Stimulated activated effector memory CD8-positive, alpha-beta T cell treated with anti-CD3 and anti-CD28 coated beads, Interleukin-12 subunit alpha, Interleukin-12 subunit beta, amount 100 ng/mL, for 72 hours (primary cell): ENCODE data around the gene HDAC6.
A peak's percentile ranks its signal among the peaks of the same experiment; 100 is the strongest.
"Not testable (repeated sequence)": the region's sequence is repeated elsewhere in the genome, so short reads cannot be mapped to it uniquely, and the experiment has no call there.

Source experiments
- ATAC-seq: fragments of 150-1000 bp; cut with Tn5 transposase; 2 replicates; pipeline ENCODE4 v1.10.0; 2021
- DNase-seq, 2 donors: peaks; one replicate each; pipeline ENCODE4 v3.0.0; 2021 to 2022; ENCODE audit warnings: low spot score in 2 of 2
- H3K27ac Mint-ChIP-seq: one replicate; pipeline ENCODE4 v1.8.0; 2022; ENCODE audit warnings: mild to moderate bottlenecking, mixed read lengths
- H3K36me3 Mint-ChIP-seq: one replicate; pipeline ENCODE4 v1.8.0; 2022; ENCODE audit warnings: mild to moderate bottlenecking, mixed read lengths
- H3K4me1 Mint-ChIP-seq: one replicate; pipeline ENCODE4 v1.8.0; 2022; ENCODE audit warnings: mixed read lengths
- H3K4me3 Mint-ChIP-seq: one replicate; pipeline ENCODE4 v1.8.0; 2022; ENCODE audit warnings: mild to moderate bottlenecking, mixed read lengths
- H3K9me3 Mint-ChIP-seq: one replicate; pipeline ENCODE4 v1.8.0; 2022; ENCODE audit warnings: mixed read lengths

HDAC6 gene

DNA sequence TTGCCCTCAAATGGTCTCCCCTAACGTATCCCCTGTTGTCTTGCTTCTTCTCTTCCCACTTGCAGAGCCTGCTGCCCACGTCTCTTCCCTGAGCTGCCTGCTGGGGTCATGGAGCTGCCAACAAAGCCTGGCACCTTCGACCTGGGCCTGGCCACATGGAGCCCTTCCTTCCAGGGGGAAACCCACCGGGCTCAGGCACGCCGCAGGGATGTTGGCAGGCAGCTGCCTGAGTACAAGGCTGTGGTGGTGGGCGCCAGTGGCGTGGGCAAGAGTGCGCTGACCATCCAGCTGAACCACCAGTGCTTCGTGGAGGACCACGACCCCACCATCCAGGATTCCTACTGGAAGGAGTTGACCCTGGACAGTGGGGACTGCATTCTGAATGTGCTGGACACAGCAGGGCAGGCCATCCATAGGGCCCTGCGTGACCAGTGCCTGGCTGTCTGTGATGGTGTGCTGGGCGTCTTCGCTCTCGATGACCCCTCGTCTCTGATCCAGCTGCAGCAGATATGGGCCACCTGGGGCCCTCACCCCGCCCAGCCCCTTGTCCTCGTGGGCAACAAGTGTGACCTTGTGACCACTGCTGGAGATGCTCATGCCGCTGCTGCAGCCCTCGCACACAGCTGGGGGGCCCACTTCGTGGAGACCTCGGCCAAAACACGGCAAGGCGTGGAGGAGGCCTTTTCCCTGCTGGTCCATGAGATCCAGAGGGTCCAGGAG is 27.3 kb downstream of the HDAC6 start:
- Mint-ChIP-seq H3K4me3 (no peak overlapping the region), H3K36me3 (peaks cover 6% of the 10 kb centered on the region), H3K9me3 (no peaks in the 10 kb centered on the region), H3K4me1 (peaks cover 11% of the 10 kb centered on the region), H3K27ac (no peak overlapping the region)
- DNase-seq, result no peak
- ATAC-seq, result no peak

- no peak overlapping the region for H3K27ac Mint-ChIP-seq
- no peak overlapping the region for H3K4me3 Mint-ChIP-seq
- no peak for ATAC-seq
- no peaks in the 10 kb centered on the region for H3K9me3 Mint-ChIP-seq
- DNase-seq, result no peak
- H3K4me1 Mint-ChIP-seq, result peaks cover 20% of the 10 kb centered on the region
- H3K36me3 Mint-ChIP-seq, result no peaks in the 10 kb centered on the region
Measured at GRCh38 chrX:48831136-48831908, 29.5 kb downstream of the HDAC6 start.

- peaks cover 20% of the 10 kb centered on the region for H3K4me1 Mint-ChIP-seq
Measured at GRCh38 chrX:48831909-48832291, 30.0 kb downstream of the HDAC6 start.

GRCh38 chrX:48833542-48834138 is 31.8 kb downstream of the HDAC6 start:
- no peak overlapping the region for H3K4me3 Mint-ChIP-seq
- DNase-seq, result no peak
- no peaks in the 10 kb centered on the region for H3K36me3 Mint-ChIP-seq
- no peak for ATAC-seq
- peaks cover 14% of the 10 kb centered on the region for H3K4me1 Mint-ChIP-seq
- no peaks in the 10 kb centered on the region for H3K9me3 Mint-ChIP-seq
- no peak overlapping the region for H3K27ac Mint-ChIP-seq

More at GRCh38 chrX:48831909-48832291, 30.0 kb downstream of the HDAC6 start:
- Mint-ChIP-seq H3K36me3 (no peaks in the 10 kb centered on the region), H3K9me3 (no peaks in the 10 kb centered on the region), H3K4me3 (no peak overlapping the region), H3K27ac (no peak overlapping the region)
- ATAC-seq (no peak), DNase-seq (no peak)

- no peak for DNase-seq
Measured at GRCh38 chrX:48834383-48834709, 32.5 kb downstream of the HDAC6 start.

GRCh38 chrX:48835524-48836329 is 33.9 kb downstream of the HDAC6 start, which contains the start of gene PCSK1N:
Gene PCSK1N, minus strand, starts transcription at chrX:48835610. Its CDS starts 78 bp downstream, at chrX:48835532.
- no peaks in the 10 kb centered on the region for H3K36me3 Mint-ChIP-seq
- H3K4me3 Mint-ChIP-seq, result peak within 1 kb of the TSS; percentile 66
- no peak within 1 kb of the TSS for H3K27ac Mint-ChIP-seq
- ATAC-seq (no peak), DNase-seq (no peak)
- H3K4me1 Mint-ChIP-seq, result peaks cover 14% of the 10 kb centered on the region
- no peaks in the 10 kb centered on the region for H3K9me3 Mint-ChIP-seq

More at GRCh38 chrX:48834383-48834709, 32.5 kb downstream of the HDAC6 start:
- peak overlapping the region; percentile 66 for H3K4me3 Mint-ChIP-seq
- no peak overlapping the region for H3K27ac Mint-ChIP-seq
- ATAC-seq, result no peak
- no peaks in the 10 kb centered on the region for H3K36me3 Mint-ChIP-seq
- H3K4me1 Mint-ChIP-seq, result peaks cover 14% of the 10 kb centered on the region
- H3K9me3 Mint-ChIP-seq, result no peaks in the 10 kb centered on the region

- Mint-ChIP-seq H3K4me1 (peaks cover 4% of the 10 kb centered on the region), H3K9me3 (no peaks in the 10 kb centered on the region), H3K36me3 (no peaks in the 10 kb centered on the region), H3K4me3 (no peak overlapping the region), H3K27ac (no peak overlapping the region)
- no peak for DNase-seq
- ATAC-seq, result no peak
Measured at GRCh38 chrX:48839686-48840085, 37.8 kb downstream of the HDAC6 start.

DNA sequence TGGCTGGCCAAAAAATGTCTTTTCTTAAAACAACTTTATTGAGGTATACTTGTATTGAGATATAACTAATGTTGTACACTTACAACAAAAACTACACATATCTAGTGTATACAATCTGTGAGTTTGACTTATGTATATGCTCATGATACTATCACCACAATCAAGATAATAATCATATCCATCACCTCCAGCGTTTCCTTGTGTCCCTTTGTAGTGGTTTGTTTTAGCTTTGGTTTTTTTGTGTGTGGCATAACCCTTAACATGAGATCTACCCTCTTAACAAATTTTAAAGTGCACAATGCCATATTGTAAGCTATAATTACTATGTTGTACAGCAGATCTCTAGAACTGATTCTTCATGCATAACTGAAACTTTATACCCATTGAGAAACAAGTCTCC is 47.0 kb downstream of the HDAC6 start:
- no peak overlapping the region for H3K4me3 Mint-ChIP-seq
- ATAC-seq, result no peak
- H3K9me3 Mint-ChIP-seq, result no peaks in the 10 kb centered on the region
- peaks cover 5% of the 10 kb centered on the region for H3K4me1 Mint-ChIP-seq
- H3K27ac Mint-ChIP-seq, result no peak overlapping the region
- no peak for DNase-seq
- H3K36me3 Mint-ChIP-seq, result no peaks in the 10 kb centered on the region

DNA sequence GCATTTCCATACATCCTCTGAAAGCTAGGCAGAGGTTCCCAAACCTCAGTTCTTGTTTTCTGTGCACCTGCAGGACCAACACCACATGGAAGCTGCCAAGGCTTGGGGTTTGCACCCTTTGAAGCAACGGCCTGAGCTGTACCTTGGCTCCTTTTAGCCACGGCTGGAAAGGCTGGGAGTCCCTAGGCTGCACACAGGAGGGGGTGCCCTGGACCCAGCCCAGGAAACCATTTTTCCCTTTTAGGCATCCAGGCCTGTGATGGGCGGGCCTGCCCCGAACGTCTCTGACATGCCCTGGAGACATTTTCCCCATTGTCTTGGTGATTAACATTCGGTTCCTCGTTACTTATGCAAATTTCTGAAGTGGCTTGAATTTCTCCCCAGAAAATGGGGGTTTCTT is 51.0 kb downstream of the HDAC6 start:
- ATAC-seq (no peak), DNase-seq (no peak)
- Mint-ChIP-seq H3K4me1 (peaks cover 15% of the 10 kb centered on the region), H3K4me3 (no peak overlapping the region), H3K36me3 (no peaks in the 10 kb centered on the region), H3K27ac (no peak overlapping the region), H3K9me3 (no peaks in the 10 kb centered on the region)

DNA sequence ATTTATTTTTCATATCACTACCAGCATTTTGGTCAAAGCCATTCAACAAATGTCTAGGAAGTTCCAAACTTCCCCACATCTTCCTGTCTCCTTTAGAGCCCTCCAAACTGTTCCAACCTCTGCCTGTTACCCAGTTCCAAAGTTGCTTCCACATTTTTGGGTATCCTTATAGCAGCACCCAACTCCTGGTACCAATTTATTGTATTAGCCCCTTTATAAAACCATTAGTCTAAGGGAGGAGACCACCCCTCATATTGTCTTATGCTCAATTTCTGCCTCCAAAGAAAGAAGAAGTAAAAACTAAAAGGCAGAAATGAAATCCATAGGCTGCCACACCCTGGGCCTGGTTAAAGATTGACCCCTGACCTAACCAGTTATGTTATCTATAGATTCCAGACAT is 51.6 kb downstream of the HDAC6 start:
- H3K4me3 Mint-ChIP-seq, DNase-seq, H3K27ac Mint-ChIP-seq, H3K36me3 Mint-ChIP-seq, ATAC-seq, H3K9me3 Mint-ChIP-seq: not testable (repeated sequence)
- peaks cover 15% of the 10 kb centered on the region for H3K4me1 Mint-ChIP-seq

DNA sequence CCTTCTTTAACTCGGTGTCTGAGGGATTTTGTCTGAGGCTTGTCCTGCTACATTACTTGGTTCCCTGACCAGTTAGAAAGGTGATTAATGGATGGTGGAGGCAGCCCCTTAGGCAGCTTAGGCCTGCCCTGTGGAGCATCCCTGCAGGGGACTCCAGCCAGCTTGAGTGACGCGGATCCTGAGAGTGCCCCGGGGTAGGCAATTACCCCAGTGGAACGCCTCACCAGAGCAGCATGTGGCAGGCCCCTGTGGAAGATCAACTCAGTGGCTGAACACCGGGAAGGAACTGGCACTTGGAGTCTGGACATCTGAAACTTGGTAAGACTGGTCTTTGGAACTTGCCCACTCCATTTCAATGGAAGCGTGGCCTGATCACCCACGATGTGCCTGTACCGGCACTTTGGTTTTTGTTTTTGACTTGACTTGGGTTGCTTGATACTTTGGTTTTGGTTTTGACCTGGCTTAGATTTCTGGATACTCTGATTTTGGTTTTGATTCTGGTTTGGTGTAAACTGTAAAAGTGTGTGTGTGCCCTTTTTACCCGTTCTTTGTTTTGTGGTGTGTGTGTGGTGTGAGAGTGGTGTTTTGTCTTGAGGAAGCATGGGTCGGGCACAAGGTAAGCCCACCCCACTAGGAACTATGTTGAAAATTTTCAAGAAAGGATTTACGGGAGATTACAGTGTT is 52.4 kb downstream of the HDAC6 start:
- H3K36me3 Mint-ChIP-seq, DNase-seq, ATAC-seq, H3K27ac Mint-ChIP-seq, H3K9me3 Mint-ChIP-seq, H3K4me3 Mint-ChIP-seq: not testable (repeated sequence)
- peaks cover 11% of the 10 kb centered on the region for H3K4me1 Mint-ChIP-seq

DNA sequence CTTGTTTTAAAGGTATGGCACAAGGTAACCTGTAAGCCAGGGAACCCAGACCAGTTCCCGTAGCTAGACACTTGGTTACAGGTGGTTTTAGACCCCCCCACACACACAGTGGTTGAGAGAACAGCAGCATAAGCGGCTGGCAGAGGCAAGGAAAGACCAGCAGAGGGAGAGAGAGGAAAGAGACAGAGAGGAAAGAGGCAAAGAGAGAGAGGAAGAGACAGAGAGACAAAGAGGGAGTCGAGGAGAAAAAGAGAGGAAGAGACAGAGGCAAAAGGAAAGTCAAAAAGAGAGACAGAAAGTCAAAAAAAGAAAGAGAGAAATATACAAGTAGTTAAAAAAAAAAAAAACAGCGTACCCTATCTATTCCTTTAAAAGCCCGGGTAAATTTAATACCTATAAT is 53.0 kb downstream of the HDAC6 start:
- no peaks in the 10 kb centered on the region for H3K9me3 Mint-ChIP-seq
- ATAC-seq (no peak), DNase-seq (no peak)
- no peaks in the 10 kb centered on the region for H3K36me3 Mint-ChIP-seq
- H3K27ac Mint-ChIP-seq, result no peak overlapping the region
- peaks cover 10% of the 10 kb centered on the region for H3K4me1 Mint-ChIP-seq
- no peak overlapping the region for H3K4me3 Mint-ChIP-seq

GRCh38 chrX:48864210-48864609 is 62.3 kb downstream of the HDAC6 start:
- ATAC-seq, result no peak
- H3K27ac Mint-ChIP-seq, result no peak overlapping the region
- H3K4me3 Mint-ChIP-seq, result no peak overlapping the region

DNA sequence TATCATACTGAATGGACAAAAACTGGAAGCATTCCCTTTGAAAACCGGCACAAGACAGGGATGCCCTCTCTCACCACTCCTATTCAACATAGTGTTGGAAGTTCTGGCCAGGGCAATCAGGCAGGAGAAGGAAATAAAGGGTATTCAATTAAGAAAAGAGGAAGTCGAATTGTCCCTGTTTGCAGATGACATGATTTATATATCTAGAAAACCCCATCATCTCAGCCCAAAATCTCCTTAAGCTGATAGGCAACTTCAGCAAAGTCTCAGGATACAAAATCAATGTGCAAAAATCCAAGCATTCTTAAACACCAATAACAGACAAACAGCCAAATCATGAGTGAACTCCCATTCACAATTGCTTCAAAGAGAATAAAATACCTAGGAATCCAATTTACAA is 70.2 kb downstream of the HDAC6 start:
- not testable (repeated sequence) for H3K27ac Mint-ChIP-seq, H3K4me3 Mint-ChIP-seq, H3K36me3 Mint-ChIP-seq, H3K4me1 Mint-ChIP-seq, ATAC-seq, DNase-seq, H3K9me3 Mint-ChIP-seq

More at GRCh38 chrX:48864210-48864609, 62.3 kb downstream of the HDAC6 start:
- no peak for DNase-seq
- Mint-ChIP-seq H3K4me1 (no peaks in the 10 kb centered on the region), H3K9me3 (no peaks in the 10 kb centered on the region), H3K36me3 (no peaks in the 10 kb centered on the region)
